ENCODE measurements around the gene STRAP.

GRCh38 chr12:15848606-15849005 is 33.6 kb upstream of the STRAP start:
- TF ChIP-seq POLR2AphosphoS5 (IDR thresholded peaks at IDR 0.05) (no peak), CTCF (IDR thresholded peaks at IDR 0.05 in 8 of 11, conservative IDR thresholded peaks at IDR 0.05 in 3 of 11) (no peak)

Data from spleen (tissue), 7 donors.